Lung (tissue), 12 donors: Measurements from ENCODE around the gene LCN10. TPM values are rescaled to one million over a fixed set of nuclear protein-coding genes. Genes with fewer than 3 reads are reported as not detected.

ENCODE experiments used
- ATAC-seq: fragments of 200-7000 bp; cut with Tn5 transposase; one replicate; pipeline ENCODE4 v1.9.1; 2020; ENCODE audit warnings: moderate number of reproducible peaks; ENCODE audit not compliant: insufficient read depth, low FRiP score
- DNase-seq, 3 donors: peaks; one replicate each; pipeline ENCODE4 v3.0.0-alpha.2; 2013 to 2017
- H3K27ac ChIP-seq, 2 donors: one replicate each; pipeline ENCODE4 v1.5.1; 2013; ENCODE audit warnings: mild to moderate bottlenecking in 2 of 2, moderate library complexity in 2 of 2, control low read depth in 1 of 2, inconsistent platforms in 1 of 2, low read depth in 1 of 2, low read length in 1 of 2
- H3K27me3 ChIP-seq, 3 donors: one replicate each; pipeline ENCODE4 v1.5.1; 2013; ENCODE audit warnings: low read length in 2 of 3; ENCODE audit not compliant: control insufficient read depth in 3 of 3, insufficient read depth in 3 of 3
- H3K36me3 ChIP-seq, 4 donors: one replicate each; pipeline ENCODE4 v1.5.1; 2013; ENCODE audit warnings: low read length in 4 of 4, mild to moderate bottlenecking in 1 of 4, moderate library complexity in 1 of 4; ENCODE audit not compliant: control insufficient read depth in 4 of 4, insufficient read depth in 4 of 4
- H3K4me1 ChIP-seq, 5 donors: one replicate each; pipeline ENCODE4 v1.5.1; 2013; ENCODE audit warnings: low read length in 5 of 5, mild to moderate bottlenecking in 2 of 5, moderate library complexity in 1 of 5; ENCODE audit not compliant: control insufficient read depth in 5 of 5, insufficient read depth in 5 of 5
- H3K4me3 ChIP-seq: one replicate; pipeline ENCODE4 v1.5.1; 2013; ENCODE audit warnings: mild to moderate bottlenecking, control low read depth, moderate library complexity
- H3K9ac ChIP-seq, 2 donors: one replicate each; pipeline ENCODE4 v1.5.1; 2013; ENCODE audit warnings: low read length in 2 of 2, control low read depth in 1 of 2; ENCODE audit not compliant: insufficient read depth in 1 of 2
- H3K9me3 ChIP-seq, 4 donors: one replicate each; pipeline ENCODE4 v1.5.1; 2013; ENCODE audit warnings: low read length in 3 of 4, mild to moderate bottlenecking in 1 of 4, moderate library complexity in 1 of 4; ENCODE audit not compliant: control insufficient read depth in 4 of 4, insufficient read depth in 3 of 4
- WGBS, 2 donors: extraction: QIAGEN DNeasy Blood & Tissue Kit; methylation state at CpG; one replicate each; pipeline ENCODE4 v1.1.7; 2013; 5-methylcytosine and 5-hydroxymethylcytosine counted together
- polyA plus RNA-seq, 2 donors: library from polyadenylated mRNA; stranded (reverse); fragments of 200-250 nt; gene quantifications; one replicate each; pipeline ENCODE4 v1.2.1, GENCODE V29; 2013
- total RNA-seq, 2 donors: library from RNA; depleted of rRNA in 1 of 2; stranded (reverse); fragments of >200 nt in 1 of 2; gene quantifications; one replicate each; pipeline ENCODE4 v1.2.1, GENCODE V29; 2014 to 2021
- TF ChIP-seq, protein P1 (sequence below): IDR thresholded peaks from 2 replicates; pipeline ENCODE4 v1.5.1; 2012; ENCODE audit warnings: mild to moderate bottlenecking; ENCODE audit errors: control extremely low read depth, extremely low read depth
- donor health status: control.
- donor health status: control.
- donor health status: Bipolar disorder and iron deficiency.
- donor health status: healthy.
- donor health status: DM: yes; HTN: yes; CAD: no.

The LCN10 gene
- total and polyA plus RNA-seq, 4 donors: 0.72 to 6.4 (median 4.7) TPM; not detected in 1

DNA sequence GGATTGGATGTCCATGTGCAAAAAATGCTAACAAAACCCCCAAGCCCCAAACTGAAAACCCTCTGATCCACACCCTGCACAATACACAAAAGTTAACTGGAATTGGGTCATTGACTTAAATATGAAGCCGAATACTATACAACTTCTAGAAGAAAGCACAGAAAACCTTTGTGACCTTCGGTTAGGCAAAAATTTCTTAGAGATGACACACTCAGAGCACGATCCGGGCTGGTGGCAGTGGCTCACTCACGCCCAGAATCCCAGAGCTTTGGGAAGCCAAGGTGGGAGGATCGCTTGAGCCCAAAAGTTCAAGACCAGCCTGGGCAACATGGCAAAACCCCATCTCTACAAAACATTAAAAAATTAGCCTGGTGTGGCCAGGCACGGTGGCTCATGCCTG is 32.2 kb downstream of the LCN10 start:
- no peak overlapping the region for H3K9ac ChIP-seq
- H3K27me3 ChIP-seq: no peaks in the 10 kb centered on the region
- ATAC-seq (no peak), DNase-seq (no peak)
- peaks cover 0 to 23% (median 8%) of the 10 kb centered on the region in 5 donors for H3K4me1 ChIP-seq
- TF ChIP-seq, protein P1, sequence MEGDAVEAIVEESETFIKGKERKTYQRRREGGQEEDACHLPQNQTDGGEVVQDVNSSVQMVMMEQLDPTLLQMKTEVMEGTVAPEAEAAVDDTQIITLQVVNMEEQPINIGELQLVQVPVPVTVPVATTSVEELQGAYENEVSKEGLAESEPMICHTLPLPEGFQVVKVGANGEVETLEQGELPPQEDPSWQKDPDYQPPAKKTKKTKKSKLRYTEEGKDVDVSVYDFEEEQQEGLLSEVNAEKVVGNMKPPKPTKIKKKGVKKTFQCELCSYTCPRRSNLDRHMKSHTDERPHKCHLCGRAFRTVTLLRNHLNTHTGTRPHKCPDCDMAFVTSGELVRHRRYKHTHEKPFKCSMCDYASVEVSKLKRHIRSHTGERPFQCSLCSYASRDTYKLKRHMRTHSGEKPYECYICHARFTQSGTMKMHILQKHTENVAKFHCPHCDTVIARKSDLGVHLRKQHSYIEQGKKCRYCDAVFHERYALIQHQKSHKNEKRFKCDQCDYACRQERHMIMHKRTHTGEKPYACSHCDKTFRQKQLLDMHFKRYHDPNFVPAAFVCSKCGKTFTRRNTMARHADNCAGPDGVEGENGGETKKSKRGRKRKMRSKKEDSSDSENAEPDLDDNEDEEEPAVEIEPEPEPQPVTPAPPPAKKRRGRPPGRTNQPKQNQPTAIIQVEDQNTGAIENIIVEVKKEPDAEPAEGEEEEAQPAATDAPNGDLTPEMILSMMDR: no peak
- no peaks in the 10 kb centered on the region for H3K36me3 ChIP-seq
- H3K4me3 ChIP-seq: no peak overlapping the region
- peaks cover 0 to under 1% (median 0%) of the 10 kb centered on the region in 4 donors for H3K9me3 ChIP-seq
- 91 to 93% methylated on average over 7 of the region's 7 CpGs for WGBS, 2 donors
- H3K27ac ChIP-seq: no peak overlapping the region

DNA sequence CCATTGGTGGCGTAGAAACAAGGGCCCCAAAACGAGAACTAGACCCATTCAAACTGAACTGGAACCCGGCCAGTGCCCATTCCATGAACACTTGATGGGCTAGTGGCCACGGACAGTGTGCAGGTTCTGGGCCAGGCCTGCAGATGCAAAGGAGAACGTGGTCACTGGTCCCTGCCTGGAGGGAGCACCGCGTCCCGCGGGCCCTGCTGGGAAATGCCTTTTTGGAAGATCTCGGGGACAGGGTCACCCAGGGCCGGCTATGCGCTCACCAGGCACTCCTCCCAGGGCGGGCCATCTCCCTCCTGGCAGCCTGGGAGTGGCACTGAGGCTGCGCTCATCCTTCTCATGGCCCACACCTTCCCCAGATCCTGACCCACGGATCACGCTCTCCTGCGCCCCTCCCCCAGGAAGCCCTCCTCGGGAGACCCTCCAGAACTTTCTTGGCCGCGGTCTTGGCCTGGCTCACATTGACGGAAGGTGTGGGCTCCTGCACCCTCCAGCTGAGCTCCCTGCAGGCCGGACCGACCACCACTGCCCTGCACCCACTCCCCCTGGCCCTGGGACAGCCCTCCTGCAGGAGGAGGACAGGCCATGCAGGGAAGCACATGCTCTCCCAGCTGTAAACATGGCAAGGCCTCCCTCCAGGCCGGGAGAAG is 33.2 kb downstream of the LCN10 start:
- 91 to 94% methylated on average over 24 of the region's 24 CpGs for WGBS, 2 donors

DNA sequence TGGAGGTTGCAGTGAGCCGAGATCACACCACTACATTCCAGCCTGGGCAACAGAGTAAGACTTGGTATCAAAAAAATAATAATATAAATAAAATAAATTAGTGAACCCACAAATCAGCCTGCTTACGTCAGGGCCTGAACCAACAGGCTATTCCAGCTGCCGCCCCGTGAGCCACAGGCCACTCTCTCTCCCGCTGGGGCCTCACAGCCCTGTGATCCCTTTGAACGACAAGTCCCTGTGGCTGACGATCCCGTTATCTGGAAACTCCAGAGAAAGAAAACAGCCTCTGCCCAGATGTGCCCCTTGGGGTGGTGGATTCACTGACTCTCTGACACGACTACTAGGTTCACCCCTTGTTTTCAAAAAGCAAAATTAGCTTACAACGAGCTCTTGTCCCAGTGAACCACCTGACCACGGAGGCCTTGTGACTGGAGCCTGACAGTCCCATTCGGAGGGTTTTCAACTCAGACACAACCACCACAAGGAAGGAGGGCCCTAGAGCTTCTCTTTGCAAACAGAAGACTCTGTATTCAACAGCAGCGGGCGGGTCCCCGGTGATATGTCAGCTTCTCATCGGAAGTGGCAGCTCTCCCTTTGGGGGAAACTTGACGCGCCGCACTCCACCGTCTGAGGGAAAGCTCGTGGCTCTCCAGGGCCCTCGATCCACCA is 34.8 kb downstream of the LCN10 start:
- Histone ChIP-seq H3K4me3 (no peak overlapping the region), H3K36me3 (no peaks in the 10 kb centered on the region), H3K9ac (no peak overlapping the region), H3K4me1 (peaks cover 0 to 8% (median 1%) of the 10 kb centered on the region in 5 donors), H3K27me3 (no peaks in the 10 kb centered on the region), H3K9me3 (peaks cover 0 to 1% (median 0%) of the 10 kb centered on the region in 4 donors), H3K27ac (no peak overlapping the region)
- DNase-seq: no peak
- WGBS, 2 donors: 83 to 88% methylated on average over 22 of the region's 22 CpGs
- TF ChIP-seq, protein P1: no peak
- no peak for ATAC-seq

More for the DNA sequence above, 33.2 kb downstream of the LCN10 start:
- H3K9me3 ChIP-seq: peaks cover 0 to 1% (median 0%) of the 10 kb centered on the region in 4 donors
- H3K4me1 ChIP-seq: peaks cover 0 to 23% (median 8%) of the 10 kb centered on the region in 5 donors
- H3K27me3 ChIP-seq: no peaks in the 10 kb centered on the region
- ATAC-seq: no peak
- no peak overlapping the region for H3K4me3 ChIP-seq
- no peak for DNase-seq
- no peaks in the 10 kb centered on the region for H3K36me3 ChIP-seq
- no peak overlapping the region for H3K27ac ChIP-seq
- TF ChIP-seq, protein P1: no peak
- H3K9ac ChIP-seq: no peak overlapping the region
